Aorta (tissue), 5 donors: ENCODE data around the gene ABLIM2. TPM values are rescaled to one million over a fixed set of nuclear protein-coding genes. Genes with fewer than 3 reads are reported as not detected.

Source experiments
- ATAC-seq: fragments of 200-7000 bp; cut with Tn5 transposase; one replicate; pipeline ENCODE4 v1.9.1; 2022; ENCODE audit warnings: moderate library complexity; ENCODE audit not compliant: low FRiP score
- DNase-seq, 2 donors: peaks; one replicate each; pipeline ENCODE4 v3.0.0-alpha.2; 2020
- H3K27ac ChIP-seq, 2 donors: one replicate each; pipeline ENCODE4 v1.5.1; 2013; ENCODE audit warnings: low read length in 2 of 2, mild to moderate bottlenecking in 2 of 2, moderate library complexity in 2 of 2, control low read depth in 1 of 2, inconsistent platforms in 1 of 2, low read depth in 1 of 2
- H3K27me3 ChIP-seq, 2 donors: one replicate each; pipeline ENCODE4 v1.6.1; 2013; ENCODE audit warnings: control low read depth in 1 of 2, low read length in 1 of 2, mild to moderate bottlenecking in 1 of 2, moderate library complexity in 1 of 2; ENCODE audit not compliant: insufficient read depth in 2 of 2, control insufficient read depth in 1 of 2
- H3K36me3 ChIP-seq, 2 donors: one replicate each; pipeline ENCODE4 v1.6.1; 2013; ENCODE audit warnings: control low read depth in 1 of 2, low read length in 1 of 2, mild to moderate bottlenecking in 1 of 2; ENCODE audit not compliant: insufficient read depth in 2 of 2, control insufficient read depth in 1 of 2
- H3K4me1 ChIP-seq, 2 donors: one replicate each; pipeline ENCODE4 v1.6.1; 2013; ENCODE audit warnings: low read length in 2 of 2, control low read depth in 1 of 2, mild to moderate bottlenecking in 1 of 2, moderate library complexity in 1 of 2; ENCODE audit not compliant: insufficient read depth in 2 of 2, control insufficient read depth in 1 of 2
- H3K4me3 ChIP-seq, 2 donors: one replicate each; pipeline ENCODE4 v1.5.1; 2013; ENCODE audit warnings: low read length in 2 of 2, control low read depth in 1 of 2, mild to moderate bottlenecking in 1 of 2
- H3K9me3 ChIP-seq: one replicate; pipeline ENCODE4 v1.6.1; 2013; ENCODE audit warnings: mild to moderate bottlenecking, low read length; ENCODE audit not compliant: control insufficient read depth
- WGBS, 2 donors: extraction: QIAGEN DNeasy Blood & Tissue Kit; methylation state at CpG; one replicate each; pipeline ENCODE4 v1.1.7; 2013; 5-methylcytosine and 5-hydroxymethylcytosine counted together
- intact Hi-C, 2 donors: fragments of 100-400 bp; cut with DNase I; formaldehyde crosslinking; loops; one replicate each; pipeline versions ENCODE4 v1.14.2 to v1.15.0; 2022
- polyA plus RNA-seq, 2 donors: library from polyadenylated mRNA; stranded (reverse); fragments of 200-250 nt; gene quantifications; one replicate each; pipeline ENCODE4 v1.2.3, GENCODE V29; 2013
- total RNA-seq, 2 donors: library from RNA; stranded (reverse); fragmentation: NEBNext Ultra II Directional; extraction: Animal tissue kit (Norgen Biotek cat#: 25700); gene quantifications; one replicate each; pipeline ENCODE4 v1.2.1, GENCODE V29; 2021
- donor health status: healthy with polysubstance abuse.
- donor health status: Bipolar disorder and iron deficiency.
- donor health status: DM: no; HTN: no; CAD: no.
- donor health status: DM: no; HTN: no; CAD: no.
- donor health status: DM: yes; HTN: yes; CAD: no.

The ABLIM2 gene
- total and polyA plus RNA-seq, 4 donors, result 5.3 to 20.2 (median 11.1) TPM

- Histone ChIP-seq H3K27ac (no peak overlapping the region), H3K4me1 (no peaks in the 10 kb centered on the region), H3K9me3 (no peaks in the 10 kb centered on the region), H3K4me3 (no peak overlapping the region), H3K27me3 (no peaks in the 10 kb centered on the region), H3K36me3 (no peaks in the 10 kb centered on the region)
- WGBS, 2 donors, result 77 to 82% methylated on average over 19 to 20 of the region's 20 CpGs
- DNase-seq (no peak), ATAC-seq (no peak)
- intact Hi-C loops, result no loop called here
Measured at GRCh38 chr4:8195841-8196458, 37.3 kb upstream of the ABLIM2 start.

- H3K27ac ChIP-seq, result no peak overlapping the region
- ATAC-seq, result no peak
- H3K4me3 ChIP-seq, result no peak overlapping the region
- intact Hi-C loops, result no loop called here
- no peaks in the 10 kb centered on the region for H3K36me3 ChIP-seq
- no peaks in the 10 kb centered on the region for H3K9me3 ChIP-seq
- DNase-seq, result no peak
- no peaks in the 10 kb centered on the region for H3K27me3 ChIP-seq
- H3K4me1 ChIP-seq, result no peaks in the 10 kb centered on the region
- 67% methylated on average over 7 of the region's 7 CpGs for WGBS, 2 donors
Measured at GRCh38 chr4:8195431-8195830, 36.8 kb upstream of the ABLIM2 start.

DNA sequence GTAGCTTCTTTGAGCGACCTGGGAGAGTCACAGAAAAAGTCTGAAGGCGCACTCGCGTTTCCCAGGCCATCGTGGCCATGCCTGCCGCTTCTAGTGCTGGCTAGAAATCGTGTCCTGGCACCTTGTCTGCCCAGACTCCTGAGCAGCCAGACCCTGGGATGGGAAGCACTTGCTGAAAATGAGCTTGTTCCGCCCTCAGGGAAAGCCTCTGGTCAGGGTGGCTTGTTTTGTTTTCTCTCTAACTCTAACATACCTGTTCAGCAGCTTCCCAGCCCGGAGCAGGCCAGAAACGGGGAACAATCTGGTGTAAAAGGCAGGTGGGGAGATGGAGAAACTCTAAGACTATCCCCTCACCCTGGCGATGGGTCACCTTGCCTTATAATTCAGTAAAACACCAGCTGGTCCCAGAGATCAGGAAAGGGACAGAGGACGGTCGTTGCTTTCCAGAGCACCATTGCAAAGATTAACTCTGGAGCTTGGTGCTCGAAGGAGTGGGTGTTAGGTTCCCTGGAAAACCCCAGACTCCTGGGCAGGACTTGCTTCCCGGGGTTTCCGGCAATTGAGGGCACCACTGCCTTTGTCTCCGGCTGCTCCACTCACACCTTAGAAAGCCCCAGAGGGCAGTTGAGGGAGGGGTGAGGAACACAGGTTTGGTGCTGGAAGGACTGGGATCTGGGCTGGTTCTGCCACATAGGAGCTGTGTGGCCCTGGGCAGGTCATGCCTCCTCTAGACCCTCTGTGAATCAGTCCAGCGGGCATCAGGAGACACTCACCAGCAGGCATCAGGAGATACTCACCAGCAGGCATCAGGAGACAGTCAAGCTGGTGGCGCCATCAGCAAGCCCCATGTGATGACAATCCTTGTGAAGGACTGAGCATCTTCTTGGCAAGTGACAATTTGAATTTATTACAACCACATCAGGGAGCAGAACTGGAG lies 36.0 kb upstream of the ABLIM2 start:
- Histone ChIP-seq H3K27ac (no peak overlapping the region), H3K9me3 (no peaks in the 10 kb centered on the region), H3K4me1 (no peaks in the 10 kb centered on the region), H3K36me3 (no peaks in the 10 kb centered on the region), H3K4me3 (no peak overlapping the region), H3K27me3 (no peaks in the 10 kb centered on the region)
- intact Hi-C loops, result no loop called here
- 85% methylated on average over 19 of the region's 19 CpGs for WGBS, 2 donors
- ATAC-seq (no peak), DNase-seq (no peak)

- Histone ChIP-seq H3K27ac (no peak overlapping the region), H3K4me3 (no peak overlapping the region), H3K36me3 (no peaks in the 10 kb centered on the region), H3K9me3 (no peaks in the 10 kb centered on the region), H3K27me3 (no peaks in the 10 kb centered on the region), H3K4me1 (no peaks in the 10 kb centered on the region)
- intact Hi-C loops, result no loop called here
- DNase-seq (no peak), ATAC-seq (no peak)
- 63 to 68% methylated on average over 18 of the region's 18 CpGs for WGBS, 2 donors
Measured at GRCh38 chr4:8192748-8193738, 34.4 kb upstream of the ABLIM2 start.

GRCh38 chr4:8191136-8191747 lies 32.6 kb upstream of the ABLIM2 start:
- peak overlapping the region in 1 of 2 donors; percentile 75 for H3K27ac ChIP-seq
- no peak overlapping the region for H3K4me3 ChIP-seq
- DNase-seq (peak; percentile 86 to 93), ATAC-seq (peak; percentile 79)
- WGBS, 2 donors, result 32 to 34% methylated on average over 23 of the region's 23 CpGs
- H3K36me3 ChIP-seq, result no peaks in the 10 kb centered on the region
- intact Hi-C loops, result no loop called here
- no peaks in the 10 kb centered on the region for H3K4me1 ChIP-seq
- H3K9me3 ChIP-seq, result no peaks in the 10 kb centered on the region
- H3K27me3 ChIP-seq, result no peaks in the 10 kb centered on the region

DNA sequence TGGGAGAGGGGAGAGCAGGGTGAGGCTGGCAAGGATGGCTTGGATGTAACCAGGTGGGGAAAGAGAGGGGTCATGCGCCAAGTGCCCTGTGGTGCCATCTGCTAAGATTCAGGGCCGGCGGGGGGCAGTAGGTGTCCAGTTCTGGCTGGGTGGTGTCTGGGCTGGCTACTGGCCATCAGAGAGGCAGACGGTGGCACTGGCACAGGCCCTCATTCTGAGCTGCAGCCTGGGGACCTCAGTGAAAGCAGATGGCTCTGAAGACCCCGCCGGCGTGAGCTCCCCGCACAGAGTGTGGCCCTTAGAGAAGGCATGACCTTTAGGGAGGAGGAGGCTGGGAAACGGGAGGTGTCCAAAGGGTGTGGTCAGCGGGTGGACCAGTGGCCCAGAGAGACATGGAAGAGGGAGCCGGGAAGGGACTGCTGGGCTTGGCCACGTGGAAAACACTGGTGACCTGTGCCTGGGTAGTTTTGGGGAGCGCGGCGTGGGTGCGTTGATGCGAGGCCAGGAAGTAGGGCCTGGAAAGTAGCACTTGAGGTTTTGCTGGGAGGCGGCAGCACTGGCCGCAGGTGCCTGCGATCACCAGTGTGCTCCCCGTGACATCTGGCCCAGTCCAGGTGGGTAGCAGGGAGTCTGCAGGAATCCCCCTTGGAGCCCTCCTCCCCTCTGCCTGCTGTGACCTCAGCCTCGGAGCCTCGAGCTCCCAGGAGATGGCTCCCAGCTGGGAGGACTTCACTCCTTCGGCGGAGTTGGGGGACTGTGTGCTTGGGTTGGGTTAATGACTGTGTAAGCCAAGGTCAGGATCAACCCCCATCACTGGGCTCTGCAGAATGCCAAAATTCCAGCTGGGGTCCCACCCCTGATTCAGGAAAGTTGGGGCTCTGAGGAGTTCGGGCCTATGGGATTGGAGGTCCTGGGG lies 31.2 kb upstream of the ABLIM2 start:
- Histone ChIP-seq H3K36me3 (no peaks in the 10 kb centered on the region), H3K27ac (peak overlapping the region in 1 of 2 donors; percentile 3), H3K4me1 (no peaks in the 10 kb centered on the region), H3K4me3 (no peak overlapping the region), H3K9me3 (no peaks in the 10 kb centered on the region), H3K27me3 (no peaks in the 10 kb centered on the region)
- intact Hi-C loops, result no loop called here
- WGBS, 2 donors, result 91% methylated on average over 25 to 26 of the region's 26 CpGs
- ATAC-seq (no peak), DNase-seq (no peak)

DNA sequence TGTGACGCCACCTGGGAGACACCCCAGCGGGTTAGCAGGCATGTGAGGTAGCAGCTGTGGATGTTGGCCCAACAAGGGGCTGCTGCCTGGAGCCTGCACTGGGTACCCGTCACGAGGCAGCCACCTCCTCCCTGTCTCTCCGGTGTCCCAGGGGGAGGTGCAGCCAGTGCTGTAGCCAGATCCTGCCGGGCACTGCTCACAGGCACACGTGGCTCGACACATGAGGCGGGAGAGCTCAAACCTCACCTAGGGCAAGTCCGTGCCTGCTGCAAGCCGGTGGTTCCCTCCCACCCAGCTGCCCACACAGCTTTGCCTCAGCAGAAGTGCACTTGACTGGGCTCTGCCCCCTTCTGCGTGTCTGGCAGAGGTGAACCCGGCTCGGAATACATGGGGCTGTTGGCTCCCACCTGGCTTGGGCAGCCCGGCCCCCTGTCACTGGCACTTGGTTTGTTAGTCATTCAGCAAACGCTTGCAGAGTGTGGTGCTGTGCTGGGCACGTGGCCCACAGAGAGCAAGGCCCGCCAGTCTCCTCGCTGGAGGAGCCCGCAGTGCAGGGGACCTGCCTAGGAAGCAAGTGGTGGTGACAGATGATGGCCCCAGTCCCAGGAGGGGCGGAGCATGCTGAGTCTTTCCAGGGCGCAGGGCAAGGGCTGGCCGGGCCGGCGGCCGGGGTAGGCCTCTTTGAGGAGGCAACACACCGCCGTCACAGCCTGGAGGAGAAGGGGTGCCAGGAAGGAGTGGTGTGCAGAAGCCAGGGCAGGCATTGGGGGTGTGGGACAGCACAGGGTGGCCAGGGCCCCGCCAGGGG lies 30.3 kb upstream of the ABLIM2 start:
- WGBS, 2 donors, result 8 to 11% methylated on average over 29 of the region's 29 CpGs
- no peaks in the 10 kb centered on the region for H3K4me1 ChIP-seq
- intact Hi-C loops, result no loop called here

More for the DNA sequence above, 30.3 kb upstream of the ABLIM2 start:
- Histone ChIP-seq H3K4me3 (no peak overlapping the region), H3K9me3 (no peaks in the 10 kb centered on the region), H3K36me3 (no peaks in the 10 kb centered on the region), H3K27me3 (no peaks in the 10 kb centered on the region), H3K27ac (peak overlapping the region in 1 of 2 donors; percentile 3)
- ATAC-seq, result peak; percentile 47
- DNase-seq, result peak in 1 of 2 donors; percentile 86
